Uterus (tissue), 2 donors: ENCODE measurements around the gene MED17.

ENCODE experiments used
- POLR2A ChIP-seq, 2 donors: fragments of 450-650 bp; IDR thresholded peaks; one replicate each; pipeline ENCODE4 v1.6.1; 2016; ENCODE audit warnings: antibody characterized with exemption in 2 of 2, mild to moderate bottlenecking in 1 of 2, moderate library complexity in 1 of 2
- TF ChIP-seq, protein P1 (sequence below), 4 experiments: fragments of 200-600 bp in 2 of 4; fragments of 450-650 bp in 2 of 4; sonication (generic) in 2 of 4; IDR thresholded peaks; one replicate each; pipeline ENCODE4 v1.5.1; 2016 to 2019; ENCODE audit warnings: antibody characterized with exemption in 4 of 4, mild to moderate bottlenecking in 2 of 4, moderate library complexity in 1 of 4

DNA sequence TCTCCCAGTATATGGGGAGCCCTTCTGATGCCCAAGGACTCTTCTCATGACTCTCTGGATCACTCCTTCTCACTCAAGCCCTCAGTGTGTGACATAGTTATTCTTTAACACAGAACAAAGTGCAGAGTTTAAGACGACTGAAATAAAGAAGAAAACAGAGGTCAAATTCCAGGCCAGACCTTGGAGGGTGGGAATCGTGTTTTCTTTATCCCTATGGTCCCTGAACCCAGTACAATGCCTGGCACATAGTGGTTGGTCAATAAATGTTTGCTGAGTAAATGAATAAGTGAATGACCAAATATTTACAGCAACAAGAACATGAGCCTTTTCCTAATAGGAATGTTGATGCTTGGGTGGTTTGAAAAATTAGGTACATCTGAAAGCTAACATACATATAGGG, 37.5 kb downstream of the MED17 start:
- TF ChIP-seq, protein P1, sequence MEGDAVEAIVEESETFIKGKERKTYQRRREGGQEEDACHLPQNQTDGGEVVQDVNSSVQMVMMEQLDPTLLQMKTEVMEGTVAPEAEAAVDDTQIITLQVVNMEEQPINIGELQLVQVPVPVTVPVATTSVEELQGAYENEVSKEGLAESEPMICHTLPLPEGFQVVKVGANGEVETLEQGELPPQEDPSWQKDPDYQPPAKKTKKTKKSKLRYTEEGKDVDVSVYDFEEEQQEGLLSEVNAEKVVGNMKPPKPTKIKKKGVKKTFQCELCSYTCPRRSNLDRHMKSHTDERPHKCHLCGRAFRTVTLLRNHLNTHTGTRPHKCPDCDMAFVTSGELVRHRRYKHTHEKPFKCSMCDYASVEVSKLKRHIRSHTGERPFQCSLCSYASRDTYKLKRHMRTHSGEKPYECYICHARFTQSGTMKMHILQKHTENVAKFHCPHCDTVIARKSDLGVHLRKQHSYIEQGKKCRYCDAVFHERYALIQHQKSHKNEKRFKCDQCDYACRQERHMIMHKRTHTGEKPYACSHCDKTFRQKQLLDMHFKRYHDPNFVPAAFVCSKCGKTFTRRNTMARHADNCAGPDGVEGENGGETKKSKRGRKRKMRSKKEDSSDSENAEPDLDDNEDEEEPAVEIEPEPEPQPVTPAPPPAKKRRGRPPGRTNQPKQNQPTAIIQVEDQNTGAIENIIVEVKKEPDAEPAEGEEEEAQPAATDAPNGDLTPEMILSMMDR (IDR thresholded peaks at IDR 0.05): no peak
- no peak for TF ChIP-seq POLR2A (IDR thresholded peaks at IDR 0.05)
